GM21737 (cell line): Measurements from ENCODE around the gene TRPM3.

Experiments used
- ATAC-seq: cut with Tn5 transposase; IDR thresholded peaks from one replicate; pipeline ENCODE4 v1.9.1; 2021; ENCODE audit warnings: mild to moderate bottlenecking, moderate library complexity; ENCODE audit not compliant: unreplicated experiment

The TRPM3 gene

GRCh38 chr9:70901746-70902145 lies 219.7 kb downstream of the TRPM3 start:
- no peak for ATAC-seq

GRCh38 chr9:70901013-70901412 lies 220.4 kb downstream of the TRPM3 start:
- no peak for ATAC-seq

- ATAC-seq: no peak
These were observed 227.8 kb downstream of the TRPM3 start for GRCh38 chr9:70893580-70894122.

GRCh38 chr9:70888471-70888870 lies 232.9 kb downstream of the TRPM3 start:
- no peak for ATAC-seq

GRCh38 chr9:70887826-70888225 lies 233.6 kb downstream of the TRPM3 start:
- no peak for ATAC-seq

- ATAC-seq: no peak
These were observed 237.2 kb downstream of the TRPM3 start for GRCh38 chr9:70883963-70884793.

- no peak for ATAC-seq
These were observed 238.4 kb downstream of the TRPM3 start for GRCh38 chr9:70883056-70883455.

GRCh38 chr9:70881333-70881732 lies 240.1 kb downstream of the TRPM3 start:
- ATAC-seq: no peak

- no peak for ATAC-seq
These were observed 240.9 kb downstream of the TRPM3 start for GRCh38 chr9:70880535-70880934.

- ATAC-seq: no peak
These were observed 242.8 kb downstream of the TRPM3 start for GRCh38 chr9:70878576-70878975.

GRCh38 chr9:70874451-70874850 lies 247.0 kb downstream of the TRPM3 start:
- no peak for ATAC-seq

- ATAC-seq: no peak
These were observed 247.9 kb downstream of the TRPM3 start for GRCh38 chr9:70873506-70873905.

GRCh38 chr9:70868661-70869652 lies 252.5 kb downstream of the TRPM3 start:
- ATAC-seq: no peak

GRCh38 chr9:70868041-70868440 lies 253.4 kb downstream of the TRPM3 start:
- no peak for ATAC-seq

GRCh38 chr9:70865471-70865870 lies 255.9 kb downstream of the TRPM3 start:
- no peak for ATAC-seq

- ATAC-seq: no peak
These were observed 259.6 kb downstream of the TRPM3 start for GRCh38 chr9:70861797-70862196.

- ATAC-seq: no peak
These were observed 260.0 kb downstream of the TRPM3 start for GRCh38 chr9:70861376-70861775.

- no peak for ATAC-seq
These were observed 261.7 kb downstream of the TRPM3 start for GRCh38 chr9:70859694-70860093.

- ATAC-seq: no peak
These were observed 265.0 kb downstream of the TRPM3 start for GRCh38 chr9:70856411-70856810.

- no peak for ATAC-seq
These were observed 268.6 kb downstream of the TRPM3 start for GRCh38 chr9:70852711-70853240.

- ATAC-seq: no peak
These were observed 281.2 kb downstream of the TRPM3 start for GRCh38 chr9:70840266-70840665.
